ENCODE measurements around the gene SSR3. TPM values are rescaled to one million over a fixed set of nuclear protein-coding genes. Genes with fewer than 3 reads are reported as not detected.
A peak's percentile ranks its signal among the peaks of the same experiment; 100 is the strongest.

The SSR3 gene
- total and polyA plus RNA-seq, 2 of the 13 experiments (the other 11 are each of a cell fraction or from before 2014, with no cell fraction given) = 229 to 325 TPM

DNA sequence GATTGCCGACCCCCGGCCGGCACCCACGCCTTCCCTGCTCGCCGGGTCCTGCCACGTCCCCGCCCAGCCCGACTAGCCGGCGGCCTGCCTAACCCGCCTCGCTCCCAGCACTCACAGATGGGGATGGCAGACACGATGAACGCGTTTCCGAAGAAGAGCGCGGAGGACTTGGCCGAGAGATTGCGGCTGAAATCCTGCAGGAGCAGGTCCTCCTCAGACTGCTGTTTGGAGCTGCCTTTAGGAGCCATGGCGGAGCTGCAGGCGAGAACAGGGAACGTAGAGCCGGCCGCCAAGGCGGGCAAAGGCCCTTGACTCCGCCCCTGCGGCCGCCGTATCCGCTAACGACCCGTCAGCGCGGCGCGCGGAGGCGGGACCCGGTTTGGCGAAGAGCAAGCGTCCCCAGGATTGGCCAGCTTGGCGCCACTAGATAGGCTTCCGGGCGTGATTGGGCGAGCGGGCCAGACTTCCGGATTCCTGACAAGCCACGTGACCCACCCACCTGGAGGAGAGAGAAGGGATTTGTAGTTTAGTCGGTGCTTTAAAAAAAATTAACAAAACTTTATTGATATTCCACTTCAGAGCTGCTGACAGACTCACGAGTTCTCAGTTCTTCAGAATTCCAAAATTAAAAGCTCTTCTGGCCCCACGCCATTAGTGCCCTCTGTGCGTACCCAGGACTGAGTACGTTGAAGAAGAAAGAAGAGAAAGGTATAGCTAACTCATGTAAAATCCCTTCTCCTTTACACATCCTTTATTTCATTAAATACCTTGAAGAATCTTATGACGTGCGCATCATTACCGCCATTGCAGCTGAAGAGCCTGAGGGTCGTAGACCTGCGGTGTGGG is at the start of gene SSR3 (continued):
- TF ChIP-seq, protein P1, sequence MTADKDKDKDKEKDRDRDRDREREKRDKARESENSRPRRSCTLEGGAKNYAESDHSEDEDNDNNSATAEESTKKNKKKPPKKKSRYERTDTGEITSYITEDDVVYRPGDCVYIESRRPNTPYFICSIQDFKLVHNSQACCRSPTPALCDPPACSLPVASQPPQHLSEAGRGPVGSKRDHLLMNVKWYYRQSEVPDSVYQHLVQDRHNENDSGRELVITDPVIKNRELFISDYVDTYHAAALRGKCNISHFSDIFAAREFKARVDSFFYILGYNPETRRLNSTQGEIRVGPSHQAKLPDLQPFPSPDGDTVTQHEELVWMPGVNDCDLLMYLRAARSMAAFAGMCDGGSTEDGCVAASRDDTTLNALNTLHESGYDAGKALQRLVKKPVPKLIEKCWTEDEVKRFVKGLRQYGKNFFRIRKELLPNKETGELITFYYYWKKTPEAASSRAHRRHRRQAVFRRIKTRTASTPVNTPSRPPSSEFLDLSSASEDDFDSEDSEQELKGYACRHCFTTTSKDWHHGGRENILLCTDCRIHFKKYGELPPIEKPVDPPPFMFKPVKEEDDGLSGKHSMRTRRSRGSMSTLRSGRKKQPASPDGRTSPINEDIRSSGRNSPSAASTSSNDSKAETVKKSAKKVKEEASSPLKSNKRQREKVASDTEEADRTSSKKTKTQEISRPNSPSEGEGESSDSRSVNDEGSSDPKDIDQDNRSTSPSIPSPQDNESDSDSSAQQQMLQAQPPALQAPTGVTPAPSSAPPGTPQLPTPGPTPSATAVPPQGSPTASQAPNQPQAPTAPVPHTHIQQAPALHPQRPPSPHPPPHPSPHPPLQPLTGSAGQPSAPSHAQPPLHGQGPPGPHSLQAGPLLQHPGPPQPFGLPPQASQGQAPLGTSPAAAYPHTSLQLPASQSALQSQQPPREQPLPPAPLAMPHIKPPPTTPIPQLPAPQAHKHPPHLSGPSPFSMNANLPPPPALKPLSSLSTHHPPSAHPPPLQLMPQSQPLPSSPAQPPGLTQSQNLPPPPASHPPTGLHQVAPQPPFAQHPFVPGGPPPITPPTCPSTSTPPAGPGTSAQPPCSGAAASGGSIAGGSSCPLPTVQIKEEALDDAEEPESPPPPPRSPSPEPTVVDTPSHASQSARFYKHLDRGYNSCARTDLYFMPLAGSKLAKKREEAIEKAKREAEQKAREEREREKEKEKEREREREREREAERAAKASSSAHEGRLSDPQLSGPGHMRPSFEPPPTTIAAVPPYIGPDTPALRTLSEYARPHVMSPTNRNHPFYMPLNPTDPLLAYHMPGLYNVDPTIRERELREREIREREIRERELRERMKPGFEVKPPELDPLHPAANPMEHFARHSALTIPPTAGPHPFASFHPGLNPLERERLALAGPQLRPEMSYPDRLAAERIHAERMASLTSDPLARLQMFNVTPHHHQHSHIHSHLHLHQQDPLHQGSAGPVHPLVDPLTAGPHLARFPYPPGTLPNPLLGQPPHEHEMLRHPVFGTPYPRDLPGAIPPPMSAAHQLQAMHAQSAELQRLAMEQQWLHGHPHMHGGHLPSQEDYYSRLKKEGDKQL (CRISPR knock-in tag; IDR thresholded peaks at IDR 0.05; ENCODE audit: low read depth) = no peak
- TF ChIP-seq POGZ (CRISPR knock-in tag; IDR thresholded peaks at IDR 0.05) (peak; percentile 98), SNAPC4 (CRISPR knock-in tag; IDR thresholded peaks at IDR 0.05) (no peak), YEATS2 (CRISPR knock-in tag; IDR thresholded peaks at IDR 0.05; ENCODE audit: borderline replicate concordance) (peak; percentile 81), PHF20 (CRISPR knock-in tag; IDR thresholded peaks at IDR 0.05) (peak; percentile 78), NR2F1 (CRISPR knock-in tag; IDR thresholded peaks at IDR 0.05) (no peak), ZNF260 (CRISPR knock-in tag; IDR thresholded peaks at IDR 0.05; ENCODE audit: borderline replicate concordance, low read depth) (no peak)
- TF ChIP-seq, protein P2, sequence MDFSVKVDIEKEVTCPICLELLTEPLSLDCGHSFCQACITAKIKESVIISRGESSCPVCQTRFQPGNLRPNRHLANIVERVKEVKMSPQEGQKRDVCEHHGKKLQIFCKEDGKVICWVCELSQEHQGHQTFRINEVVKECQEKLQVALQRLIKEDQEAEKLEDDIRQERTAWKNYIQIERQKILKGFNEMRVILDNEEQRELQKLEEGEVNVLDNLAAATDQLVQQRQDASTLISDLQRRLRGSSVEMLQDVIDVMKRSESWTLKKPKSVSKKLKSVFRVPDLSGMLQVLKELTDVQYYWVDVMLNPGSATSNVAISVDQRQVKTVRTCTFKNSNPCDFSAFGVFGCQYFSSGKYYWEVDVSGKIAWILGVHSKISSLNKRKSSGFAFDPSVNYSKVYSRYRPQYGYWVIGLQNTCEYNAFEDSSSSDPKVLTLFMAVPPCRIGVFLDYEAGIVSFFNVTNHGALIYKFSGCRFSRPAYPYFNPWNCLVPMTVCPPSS (IDR thresholded peaks at IDR 0.05) = no peak
- TF ChIP-seq, protein P3, sequence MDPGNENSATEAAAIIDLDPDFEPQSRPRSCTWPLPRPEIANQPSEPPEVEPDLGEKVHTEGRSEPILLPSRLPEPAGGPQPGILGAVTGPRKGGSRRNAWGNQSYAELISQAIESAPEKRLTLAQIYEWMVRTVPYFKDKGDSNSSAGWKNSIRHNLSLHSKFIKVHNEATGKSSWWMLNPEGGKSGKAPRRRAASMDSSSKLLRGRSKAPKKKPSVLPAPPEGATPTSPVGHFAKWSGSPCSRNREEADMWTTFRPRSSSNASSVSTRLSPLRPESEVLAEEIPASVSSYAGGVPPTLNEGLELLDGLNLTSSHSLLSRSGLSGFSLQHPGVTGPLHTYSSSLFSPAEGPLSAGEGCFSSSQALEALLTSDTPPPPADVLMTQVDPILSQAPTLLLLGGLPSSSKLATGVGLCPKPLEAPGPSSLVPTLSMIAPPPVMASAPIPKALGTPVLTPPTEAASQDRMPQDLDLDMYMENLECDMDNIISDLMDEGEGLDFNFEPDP (CRISPR knock-in tag; conservative IDR thresholded peaks at IDR 0.05) = no peak
